ENCODE data around the gene PAX7. TPM values are rescaled to one million over a fixed set of nuclear protein-coding genes. Genes with fewer than 3 reads are reported as not detected.

PAX7 gene
- total RNA-seq, 2 experiments from 2014 or later = not detected

DNA sequence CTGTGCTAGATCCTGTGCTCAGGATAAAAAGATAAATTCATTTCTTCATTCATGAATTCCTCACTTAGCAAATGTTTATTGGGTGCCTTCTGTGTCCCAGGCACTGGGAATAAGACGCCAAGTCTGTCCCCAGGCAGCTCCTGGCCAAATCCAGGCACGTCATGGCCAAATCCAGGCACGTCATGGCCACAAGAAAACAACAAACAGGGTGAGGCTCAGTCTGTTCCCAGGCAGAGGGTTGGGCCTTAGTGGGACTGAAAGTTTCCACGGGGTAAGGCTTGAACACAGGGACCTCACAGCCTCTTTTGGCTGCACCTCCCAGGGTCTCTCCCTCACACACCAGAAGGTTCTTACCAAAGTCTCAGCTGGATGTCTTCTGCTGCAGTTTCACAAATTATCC lies 95.7 kb downstream of the PAX7 start:
- DNase-seq (no peak), ATAC-seq (ENCODE audit: poor library complexity) (no peak)
- peaks cover 39 to 46% of the 10 kb centered on the region in 2 experiments for H3K27me3 ChIP-seq (ENCODE audit: control insufficient read depth in 1 of 2, insufficient read depth in 2 of 2, low read length in 2 of 2)
- H3K9me3 Mint-ChIP-seq = no peaks in the 10 kb centered on the region
- H3K27ac ChIP-seq (ENCODE audit: low read depth in 1 of 2, low read length in 2 of 2) = no peak overlapping the region
- TF ChIP-seq, protein P1, sequence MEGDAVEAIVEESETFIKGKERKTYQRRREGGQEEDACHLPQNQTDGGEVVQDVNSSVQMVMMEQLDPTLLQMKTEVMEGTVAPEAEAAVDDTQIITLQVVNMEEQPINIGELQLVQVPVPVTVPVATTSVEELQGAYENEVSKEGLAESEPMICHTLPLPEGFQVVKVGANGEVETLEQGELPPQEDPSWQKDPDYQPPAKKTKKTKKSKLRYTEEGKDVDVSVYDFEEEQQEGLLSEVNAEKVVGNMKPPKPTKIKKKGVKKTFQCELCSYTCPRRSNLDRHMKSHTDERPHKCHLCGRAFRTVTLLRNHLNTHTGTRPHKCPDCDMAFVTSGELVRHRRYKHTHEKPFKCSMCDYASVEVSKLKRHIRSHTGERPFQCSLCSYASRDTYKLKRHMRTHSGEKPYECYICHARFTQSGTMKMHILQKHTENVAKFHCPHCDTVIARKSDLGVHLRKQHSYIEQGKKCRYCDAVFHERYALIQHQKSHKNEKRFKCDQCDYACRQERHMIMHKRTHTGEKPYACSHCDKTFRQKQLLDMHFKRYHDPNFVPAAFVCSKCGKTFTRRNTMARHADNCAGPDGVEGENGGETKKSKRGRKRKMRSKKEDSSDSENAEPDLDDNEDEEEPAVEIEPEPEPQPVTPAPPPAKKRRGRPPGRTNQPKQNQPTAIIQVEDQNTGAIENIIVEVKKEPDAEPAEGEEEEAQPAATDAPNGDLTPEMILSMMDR (IDR thresholded peaks at IDR 0.05) = no peak
- H3K4me3 Mint-ChIP-seq = no peak overlapping the region
- H3K4me1 Mint-ChIP-seq (ENCODE audit: low read depth) = no peaks in the 10 kb centered on the region
- H3K27me3 Mint-ChIP-seq = peaks cover 90% of the 10 kb centered on the region
- H3K36me3 Mint-ChIP-seq (ENCODE audit: low read depth) = no peaks in the 10 kb centered on the region
- ChIA-PET CTCF (no interaction called here), POLR2A (no interaction called here)
- H3K36me3 ChIP-seq (ENCODE audit: insufficient read depth, low read length) = no peaks in the 10 kb centered on the region
- no peak overlapping the region for H3K27ac Mint-ChIP-seq
- no peaks in the 10 kb centered on the region for H3K4me1 ChIP-seq (ENCODE audit: insufficient read depth, low read length)
- no peaks in the 10 kb centered on the region for H3K9me3 ChIP-seq (ENCODE audit: control insufficient read depth in 1 of 2, insufficient read depth in 1 of 2, low read length in 2 of 2)
- intact Hi-C loops (cut with DNase I, micrococcal nuclease) = no loop called here
- no peak overlapping the region for H3K4me3 ChIP-seq (ENCODE audit: low read length)

DNA sequence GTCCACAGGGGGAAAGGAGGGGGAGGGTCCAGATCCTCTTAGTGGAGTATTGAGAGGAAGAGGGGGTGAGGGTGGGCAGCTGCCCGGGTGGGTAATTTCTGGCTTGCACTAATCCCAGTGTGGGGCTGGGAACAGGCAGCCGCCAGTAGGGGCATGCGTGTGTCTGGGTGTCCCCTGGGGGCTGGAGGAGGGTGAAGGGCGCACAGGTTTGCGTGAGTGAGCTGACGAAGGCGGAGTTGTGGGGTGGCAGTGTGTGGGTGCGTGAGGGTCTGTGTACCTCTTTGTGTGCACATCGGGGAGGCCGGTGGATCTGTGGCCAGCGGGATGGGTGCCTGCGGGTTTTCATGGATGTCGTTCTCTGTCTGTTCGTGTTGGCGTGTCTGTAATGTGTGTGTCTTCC lies 97.3 kb downstream of the PAX7 start:
- Mint-ChIP-seq H3K36me3 (ENCODE audit: low read depth) (no peaks in the 10 kb centered on the region), H3K27ac (no peak overlapping the region), H3K9me3 (no peaks in the 10 kb centered on the region), H3K27me3 (peaks cover 90% of the 10 kb centered on the region), H3K4me1 (ENCODE audit: low read depth) (no peaks in the 10 kb centered on the region), H3K4me3 (no peak overlapping the region)
- ATAC-seq (ENCODE audit: poor library complexity) (no peak), DNase-seq (no peak)
- TF ChIP-seq, protein P1 (IDR thresholded peaks at IDR 0.05) = no peak
- CTCF ChIA-PET = no interaction called here
- intact Hi-C loops (cut with DNase I, micrococcal nuclease) = no loop called here
- POLR2A ChIA-PET = no interaction called here
- Histone ChIP-seq H3K4me3 (ENCODE audit: low read length) (no peak overlapping the region), H3K36me3 (ENCODE audit: insufficient read depth, low read length) (no peaks in the 10 kb centered on the region), H3K27me3 (ENCODE audit: control insufficient read depth in 1 of 2, insufficient read depth in 2 of 2, low read length in 2 of 2) (peaks cover 38 to 46% of the 10 kb centered on the region in 2 experiments), H3K27ac (ENCODE audit: low read depth in 1 of 2, low read length in 2 of 2) (no peak overlapping the region), H3K4me1 (ENCODE audit: insufficient read depth, low read length) (no peaks in the 10 kb centered on the region), H3K9me3 (ENCODE audit: control insufficient read depth in 1 of 2, insufficient read depth in 1 of 2, low read length in 2 of 2) (peaks cover 0 to 4% of the 10 kb centered on the region in 2 experiments)

DNA sequence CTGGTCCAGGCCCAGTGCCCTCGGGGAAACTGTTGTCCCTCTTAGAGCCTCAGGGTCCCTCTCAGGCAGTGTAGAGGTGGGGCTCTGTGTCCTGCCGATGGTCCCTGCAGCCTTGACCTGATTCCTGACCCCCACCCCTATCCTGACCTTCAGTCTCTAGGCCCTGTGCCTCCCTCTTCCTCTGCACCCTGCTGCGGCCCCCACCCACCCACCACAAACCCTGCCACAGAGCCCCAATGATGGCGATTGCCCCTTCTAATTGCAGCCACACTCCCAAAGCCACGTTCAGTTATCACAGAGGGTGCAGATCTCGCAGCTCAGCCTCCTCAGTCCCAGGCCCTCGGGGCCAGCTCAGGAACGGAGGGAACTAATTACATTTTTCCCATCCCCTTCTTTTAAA lies 99.7 kb downstream of the PAX7 start:
- ChIA-PET CTCF (no interaction called here), POLR2A (no interaction called here)
- intact Hi-C loops (cut with DNase I, micrococcal nuclease) = no loop called here
- no peak for DNase-seq
- H3K27ac ChIP-seq (ENCODE audit: low read depth in 1 of 2, low read length in 2 of 2) = no peak overlapping the region
- TF ChIP-seq, protein P1 (IDR thresholded peaks at IDR 0.05) = no peak
- H3K9me3 Mint-ChIP-seq = no peaks in the 10 kb centered on the region
- H3K4me3 ChIP-seq (ENCODE audit: low read length) = no peak overlapping the region
- H3K27ac Mint-ChIP-seq = no peak overlapping the region
- no peaks in the 10 kb centered on the region for H3K4me1 Mint-ChIP-seq (ENCODE audit: low read depth)
- no peaks in the 10 kb centered on the region for H3K36me3 Mint-ChIP-seq (ENCODE audit: low read depth)
- H3K27me3 Mint-ChIP-seq = peaks cover 82% of the 10 kb centered on the region
- ATAC-seq (ENCODE audit: poor library complexity) = no peak
- peaks cover 25 to 40% of the 10 kb centered on the region in 2 experiments for H3K27me3 ChIP-seq (ENCODE audit: control insufficient read depth in 1 of 2, insufficient read depth in 2 of 2, low read length in 2 of 2)
- H3K36me3 ChIP-seq (ENCODE audit: insufficient read depth, low read length) = no peaks in the 10 kb centered on the region
- peaks cover 0 to 8% of the 10 kb centered on the region in 2 experiments for H3K9me3 ChIP-seq (ENCODE audit: control insufficient read depth in 1 of 2, insufficient read depth in 1 of 2, low read length in 2 of 2)
- H3K4me1 ChIP-seq (ENCODE audit: insufficient read depth, low read length) = no peaks in the 10 kb centered on the region
- no peak overlapping the region for H3K4me3 Mint-ChIP-seq
